ENCODE results near the gene IL23A. TPM values are rescaled to one million over a fixed set of nuclear protein-coding genes. Genes with fewer than 3 reads are reported as not detected.

Gene IL23A
- total and polyA plus RNA-seq, 2 experiments from 2014 or later = 2.5 to 8.0 TPM

DNA sequence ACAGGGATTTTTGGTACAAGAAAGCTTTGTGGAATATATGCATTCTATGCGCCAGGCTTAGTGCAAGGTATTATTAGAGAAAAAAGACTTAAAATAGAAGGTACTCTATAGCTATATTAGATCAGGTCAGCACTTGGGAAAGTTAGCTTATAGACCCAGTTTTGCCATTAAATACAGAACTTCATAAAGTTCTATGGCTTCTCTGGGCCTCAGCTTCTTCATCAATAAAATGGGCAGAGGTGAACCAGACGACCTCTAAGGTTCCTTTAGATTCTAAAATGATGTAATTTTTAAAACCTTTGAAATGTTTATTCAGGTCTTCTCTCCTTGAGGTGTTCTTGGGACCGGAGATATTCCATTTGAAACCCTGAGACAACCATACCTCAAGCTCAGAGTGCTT is 30.0 kb upstream of the IL23A start:
- DNase-seq (ENCODE audit: low spot score) (no peak), ATAC-seq (no peak)
- Mint-ChIP-seq H3K4me1 (no peaks in the 10 kb centered on the region), H3K36me3 (ENCODE audit: low read depth) (peaks cover 78% of the 10 kb centered on the region), H3K27ac (no peak overlapping the region), H3K9me3 (no peaks in the 10 kb centered on the region), H3K27me3 (ENCODE audit: insufficient read depth, low read depth, poor library complexity) (no peaks in the 10 kb centered on the region), H3K4me3 (no peak overlapping the region)
- Histone ChIP-seq H3K27me3 (ENCODE audit: insufficient read depth) (no peaks in the 10 kb centered on the region), H2AFZ (no peak overlapping the region), H3K4me3 (no peak overlapping the region), H4K20me1 (replicated peaks; ENCODE audit: insufficient read depth) (0 out of 2 replicates have a peak, but pooled peaks cover 8% of the 10 kb centered on the region), H3K4me1 (ENCODE audit: insufficient read depth) (no peaks in the 10 kb centered on the region), H3F3A (replicated peaks; ENCODE audit: low read depth) (peaks cover 16% of the 10 kb centered on the region), H3K4me2 (no peak overlapping the region), H3K36me3 (ENCODE audit: insufficient read depth) (peaks cover 51% of the 10 kb centered on the region), H3K9me2 (ENCODE audit: insufficient read depth) (no peaks in the 10 kb centered on the region), H3K79me2 (replicated peaks; ENCODE audit: insufficient read depth) (peaks cover 2% of the 10 kb centered on the region; the same call in 1 of the 2 replicates), H3K27ac (ENCODE audit: low read depth) (no peak overlapping the region)
- TF ChIP-seq EZH2 (IDR thresholded peaks at IDR 0.05; ENCODE audit: low read depth, unreplicated experiment) (no peak), ZNF331 (CRISPR knock-in tag; IDR thresholded peaks at IDR 0.05; ENCODE audit: low read depth) (no peak), POLR2AphosphoS5 (IDR thresholded peaks at IDR 0.05; ENCODE audit: low read depth) (no peak), JUNB (IDR thresholded peaks at IDR 0.05; ENCODE audit: unreplicated experiment) (no peak), EZH2phosphoT487 (IDR thresholded peaks at IDR 0.05; ENCODE audit: unreplicated experiment) (no peak), NANOG (IDR thresholded peaks at IDR 0.05; ENCODE audit: borderline replicate concordance) (no peak), ZNF114 (CRISPR knock-in tag; IDR thresholded peaks at IDR 0.05) (no peak), CREB1 (CRISPR knock-in tag; IDR thresholded peaks at IDR 0.05; ENCODE audit: low read depth) (no peak), STAT1 (IDR thresholded peaks at IDR 0.05; ENCODE audit: unreplicated experiment) (no peak)
- TF ChIP-seq, protein P1, sequence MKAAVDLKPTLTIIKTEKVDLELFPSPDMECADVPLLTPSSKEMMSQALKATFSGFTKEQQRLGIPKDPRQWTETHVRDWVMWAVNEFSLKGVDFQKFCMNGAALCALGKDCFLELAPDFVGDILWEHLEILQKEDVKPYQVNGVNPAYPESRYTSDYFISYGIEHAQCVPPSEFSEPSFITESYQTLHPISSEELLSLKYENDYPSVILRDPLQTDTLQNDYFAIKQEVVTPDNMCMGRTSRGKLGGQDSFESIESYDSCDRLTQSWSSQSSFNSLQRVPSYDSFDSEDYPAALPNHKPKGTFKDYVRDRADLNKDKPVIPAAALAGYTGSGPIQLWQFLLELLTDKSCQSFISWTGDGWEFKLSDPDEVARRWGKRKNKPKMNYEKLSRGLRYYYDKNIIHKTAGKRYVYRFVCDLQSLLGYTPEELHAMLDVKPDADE (IDR thresholded peaks at IDR 0.05) = no peak
- TF ChIP-seq, protein P2, sequence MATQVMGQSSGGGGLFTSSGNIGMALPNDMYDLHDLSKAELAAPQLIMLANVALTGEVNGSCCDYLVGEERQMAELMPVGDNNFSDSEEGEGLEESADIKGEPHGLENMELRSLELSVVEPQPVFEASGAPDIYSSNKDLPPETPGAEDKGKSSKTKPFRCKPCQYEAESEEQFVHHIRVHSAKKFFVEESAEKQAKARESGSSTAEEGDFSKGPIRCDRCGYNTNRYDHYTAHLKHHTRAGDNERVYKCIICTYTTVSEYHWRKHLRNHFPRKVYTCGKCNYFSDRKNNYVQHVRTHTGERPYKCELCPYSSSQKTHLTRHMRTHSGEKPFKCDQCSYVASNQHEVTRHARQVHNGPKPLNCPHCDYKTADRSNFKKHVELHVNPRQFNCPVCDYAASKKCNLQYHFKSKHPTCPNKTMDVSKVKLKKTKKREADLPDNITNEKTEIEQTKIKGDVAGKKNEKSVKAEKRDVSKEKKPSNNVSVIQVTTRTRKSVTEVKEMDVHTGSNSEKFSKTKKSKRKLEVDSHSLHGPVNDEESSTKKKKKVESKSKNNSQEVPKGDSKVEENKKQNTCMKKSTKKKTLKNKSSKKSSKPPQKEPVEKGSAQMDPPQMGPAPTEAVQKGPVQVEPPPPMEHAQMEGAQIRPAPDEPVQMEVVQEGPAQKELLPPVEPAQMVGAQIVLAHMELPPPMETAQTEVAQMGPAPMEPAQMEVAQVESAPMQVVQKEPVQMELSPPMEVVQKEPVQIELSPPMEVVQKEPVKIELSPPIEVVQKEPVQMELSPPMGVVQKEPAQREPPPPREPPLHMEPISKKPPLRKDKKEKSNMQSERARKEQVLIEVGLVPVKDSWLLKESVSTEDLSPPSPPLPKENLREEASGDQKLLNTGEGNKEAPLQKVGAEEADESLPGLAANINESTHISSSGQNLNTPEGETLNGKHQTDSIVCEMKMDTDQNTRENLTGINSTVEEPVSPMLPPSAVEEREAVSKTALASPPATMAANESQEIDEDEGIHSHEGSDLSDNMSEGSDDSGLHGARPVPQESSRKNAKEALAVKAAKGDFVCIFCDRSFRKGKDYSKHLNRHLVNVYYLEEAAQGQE (IDR thresholded peaks at IDR 0.05; ENCODE audit: unreplicated experiment) = no peak
- TF ChIP-seq, protein P3, sequence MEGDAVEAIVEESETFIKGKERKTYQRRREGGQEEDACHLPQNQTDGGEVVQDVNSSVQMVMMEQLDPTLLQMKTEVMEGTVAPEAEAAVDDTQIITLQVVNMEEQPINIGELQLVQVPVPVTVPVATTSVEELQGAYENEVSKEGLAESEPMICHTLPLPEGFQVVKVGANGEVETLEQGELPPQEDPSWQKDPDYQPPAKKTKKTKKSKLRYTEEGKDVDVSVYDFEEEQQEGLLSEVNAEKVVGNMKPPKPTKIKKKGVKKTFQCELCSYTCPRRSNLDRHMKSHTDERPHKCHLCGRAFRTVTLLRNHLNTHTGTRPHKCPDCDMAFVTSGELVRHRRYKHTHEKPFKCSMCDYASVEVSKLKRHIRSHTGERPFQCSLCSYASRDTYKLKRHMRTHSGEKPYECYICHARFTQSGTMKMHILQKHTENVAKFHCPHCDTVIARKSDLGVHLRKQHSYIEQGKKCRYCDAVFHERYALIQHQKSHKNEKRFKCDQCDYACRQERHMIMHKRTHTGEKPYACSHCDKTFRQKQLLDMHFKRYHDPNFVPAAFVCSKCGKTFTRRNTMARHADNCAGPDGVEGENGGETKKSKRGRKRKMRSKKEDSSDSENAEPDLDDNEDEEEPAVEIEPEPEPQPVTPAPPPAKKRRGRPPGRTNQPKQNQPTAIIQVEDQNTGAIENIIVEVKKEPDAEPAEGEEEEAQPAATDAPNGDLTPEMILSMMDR (conservative IDR thresholded peaks at IDR 0.05; ENCODE audit: low read depth in 2 of 2) = no peak
- TF ChIP-seq, protein P4, sequence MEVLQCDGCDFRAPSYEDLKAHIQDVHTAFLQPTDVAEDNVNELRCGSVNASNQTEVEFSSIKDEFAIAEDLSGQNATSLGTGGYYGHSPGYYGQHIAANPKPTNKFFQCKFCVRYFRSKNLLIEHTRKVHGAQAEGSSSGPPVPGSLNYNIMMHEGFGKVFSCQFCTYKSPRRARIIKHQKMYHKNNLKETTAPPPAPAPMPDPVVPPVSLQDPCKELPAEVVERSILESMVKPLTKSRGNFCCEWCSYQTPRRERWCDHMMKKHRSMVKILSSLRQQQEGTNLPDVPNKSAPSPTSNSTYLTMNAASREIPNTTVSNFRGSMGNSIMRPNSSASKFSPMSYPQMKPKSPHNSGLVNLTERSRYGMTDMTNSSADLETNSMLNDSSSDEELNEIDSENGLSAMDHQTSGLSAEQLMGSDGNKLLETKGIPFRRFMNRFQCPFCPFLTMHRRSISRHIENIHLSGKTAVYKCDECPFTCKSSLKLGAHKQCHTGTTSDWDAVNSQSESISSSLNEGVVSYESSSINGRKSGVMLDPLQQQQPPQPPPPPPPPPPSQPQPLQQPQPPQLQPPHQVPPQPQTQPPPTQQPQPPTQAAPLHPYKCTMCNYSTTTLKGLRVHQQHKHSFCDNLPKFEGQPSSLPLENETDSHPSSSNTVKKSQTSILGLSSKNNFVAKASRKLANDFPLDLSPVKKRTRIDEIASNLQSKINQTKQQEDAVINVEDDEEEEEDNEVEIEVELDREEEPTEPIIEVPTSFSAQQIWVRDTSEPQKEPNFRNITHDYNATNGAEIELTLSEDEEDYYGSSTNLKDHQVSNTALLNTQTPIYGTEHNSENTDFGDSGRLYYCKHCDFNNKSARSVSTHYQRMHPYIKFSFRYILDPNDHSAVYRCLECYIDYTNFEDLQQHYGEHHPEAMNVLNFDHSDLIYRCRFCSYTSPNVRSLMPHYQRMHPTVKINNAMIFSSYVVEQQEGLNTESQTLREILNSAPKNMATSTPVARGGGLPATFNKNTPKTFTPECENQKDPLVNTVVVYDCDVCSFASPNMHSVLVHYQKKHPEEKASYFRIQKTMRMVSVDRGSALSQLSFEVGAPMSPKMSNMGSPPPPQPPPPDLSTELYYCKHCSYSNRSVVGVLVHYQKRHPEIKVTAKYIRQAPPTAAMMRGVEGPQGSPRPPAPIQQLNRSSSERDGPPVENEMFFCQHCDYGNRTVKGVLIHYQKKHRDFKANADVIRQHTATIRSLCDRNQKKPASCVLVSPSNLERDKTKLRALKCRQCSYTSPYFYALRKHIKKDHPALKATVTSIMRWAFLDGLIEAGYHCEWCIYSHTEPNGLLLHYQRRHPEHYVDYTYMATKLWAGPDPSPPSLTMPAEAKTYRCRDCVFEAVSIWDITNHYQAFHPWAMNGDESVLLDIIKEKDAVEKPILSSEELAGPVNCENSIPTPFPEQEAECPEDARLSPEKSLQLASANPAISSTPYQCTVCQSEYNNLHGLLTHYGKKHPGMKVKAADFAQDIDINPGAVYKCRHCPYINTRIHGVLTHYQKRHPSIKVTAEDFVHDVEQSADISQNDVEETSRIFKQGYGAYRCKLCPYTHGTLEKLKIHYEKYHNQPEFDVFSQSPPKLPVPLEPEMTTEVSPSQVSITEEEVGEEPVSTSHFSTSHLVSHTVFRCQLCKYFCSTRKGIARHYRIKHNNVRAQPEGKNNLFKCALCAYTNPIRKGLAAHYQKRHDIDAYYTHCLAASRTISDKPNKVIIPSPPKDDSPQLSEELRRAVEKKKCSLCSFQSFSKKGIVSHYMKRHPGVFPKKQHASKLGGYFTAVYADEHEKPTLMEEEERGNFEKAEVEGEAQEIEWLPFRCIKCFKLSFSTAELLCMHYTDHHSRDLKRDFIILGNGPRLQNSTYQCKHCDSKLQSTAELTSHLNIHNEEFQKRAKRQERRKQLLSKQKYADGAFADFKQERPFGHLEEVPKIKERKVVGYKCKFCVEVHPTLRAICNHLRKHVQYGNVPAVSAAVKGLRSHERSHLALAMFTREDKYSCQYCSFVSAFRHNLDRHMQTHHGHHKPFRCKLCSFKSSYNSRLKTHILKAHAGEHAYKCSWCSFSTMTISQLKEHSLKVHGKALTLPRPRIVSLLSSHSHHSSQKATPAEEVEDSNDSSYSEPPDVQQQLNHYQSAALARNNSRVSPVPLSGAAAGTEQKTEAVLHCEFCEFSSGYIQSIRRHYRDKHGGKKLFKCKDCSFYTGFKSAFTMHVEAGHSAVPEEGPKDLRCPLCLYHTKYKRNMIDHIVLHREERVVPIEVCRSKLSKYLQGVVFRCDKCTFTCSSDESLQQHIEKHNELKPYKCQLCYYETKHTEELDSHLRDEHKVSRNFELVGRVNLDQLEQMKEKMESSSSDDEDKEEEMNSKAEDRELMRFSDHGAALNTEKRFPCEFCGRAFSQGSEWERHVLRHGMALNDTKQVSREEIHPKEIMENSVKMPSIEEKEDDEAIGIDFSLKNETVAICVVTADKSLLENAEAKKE (CRISPR knock-in tag; IDR thresholded peaks at IDR 0.05) = no peak
